PC-3 (cell line): Measurements from ENCODE around the gene HARS1.

Source experiments
- EZH2 ChIP-seq: fragments of 300-600 bp; sonication (generic); IDR thresholded peaks from one replicate; pipeline ENCODE4 v1.6.1; 2017; ENCODE audit warnings: antibody characterized with exemption, mild to moderate bottlenecking, low read length; ENCODE audit not compliant: unreplicated experiment
- TF ChIP-seq, protein P1 (sequence below): fragments of 300-600 bp; sonication (generic); conservative IDR thresholded peaks from 2 replicates; pipeline ENCODE4 v1.5.1; 2017; ENCODE audit warnings: antibody characterized with exemption, low read depth, mild to moderate bottlenecking, low read length

DNA sequence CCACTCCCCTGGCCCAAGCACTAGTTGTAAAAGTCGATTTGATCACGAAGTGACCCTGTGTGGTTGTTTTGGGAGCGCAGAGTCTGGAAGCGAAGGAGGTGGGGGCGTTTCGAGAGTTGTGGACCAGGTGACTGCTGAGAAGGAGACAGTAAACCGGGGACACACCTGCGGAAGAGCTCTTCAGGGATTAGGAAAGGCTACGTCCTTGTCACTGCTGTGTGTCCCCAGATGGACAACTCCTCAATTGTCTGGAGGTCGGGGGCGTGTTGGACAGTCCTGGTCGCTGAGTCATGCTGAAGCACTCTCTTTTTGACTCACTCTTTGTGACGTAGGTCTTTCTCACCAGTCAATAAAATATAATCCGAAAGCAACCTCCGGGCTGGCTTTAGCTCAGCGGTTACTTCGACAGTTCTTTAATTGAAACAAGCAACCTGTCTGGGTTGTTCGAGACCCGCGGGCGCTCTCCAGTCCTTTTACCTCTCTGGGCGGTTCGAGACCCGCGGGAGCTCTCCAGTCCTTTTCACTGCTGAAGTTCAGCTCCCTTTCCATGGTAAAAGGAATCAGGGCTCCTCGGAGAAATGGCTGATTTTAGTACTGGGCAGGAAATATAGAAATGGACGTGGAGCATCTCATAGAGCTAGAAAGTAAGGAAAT is 19.9 kb upstream of the HARS1 start:
- TF ChIP-seq, protein P1, sequence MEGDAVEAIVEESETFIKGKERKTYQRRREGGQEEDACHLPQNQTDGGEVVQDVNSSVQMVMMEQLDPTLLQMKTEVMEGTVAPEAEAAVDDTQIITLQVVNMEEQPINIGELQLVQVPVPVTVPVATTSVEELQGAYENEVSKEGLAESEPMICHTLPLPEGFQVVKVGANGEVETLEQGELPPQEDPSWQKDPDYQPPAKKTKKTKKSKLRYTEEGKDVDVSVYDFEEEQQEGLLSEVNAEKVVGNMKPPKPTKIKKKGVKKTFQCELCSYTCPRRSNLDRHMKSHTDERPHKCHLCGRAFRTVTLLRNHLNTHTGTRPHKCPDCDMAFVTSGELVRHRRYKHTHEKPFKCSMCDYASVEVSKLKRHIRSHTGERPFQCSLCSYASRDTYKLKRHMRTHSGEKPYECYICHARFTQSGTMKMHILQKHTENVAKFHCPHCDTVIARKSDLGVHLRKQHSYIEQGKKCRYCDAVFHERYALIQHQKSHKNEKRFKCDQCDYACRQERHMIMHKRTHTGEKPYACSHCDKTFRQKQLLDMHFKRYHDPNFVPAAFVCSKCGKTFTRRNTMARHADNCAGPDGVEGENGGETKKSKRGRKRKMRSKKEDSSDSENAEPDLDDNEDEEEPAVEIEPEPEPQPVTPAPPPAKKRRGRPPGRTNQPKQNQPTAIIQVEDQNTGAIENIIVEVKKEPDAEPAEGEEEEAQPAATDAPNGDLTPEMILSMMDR, result no peak
- TF ChIP-seq EZH2, result no peak
